Measurements from ENCODE around the gene APC2.

DNA sequence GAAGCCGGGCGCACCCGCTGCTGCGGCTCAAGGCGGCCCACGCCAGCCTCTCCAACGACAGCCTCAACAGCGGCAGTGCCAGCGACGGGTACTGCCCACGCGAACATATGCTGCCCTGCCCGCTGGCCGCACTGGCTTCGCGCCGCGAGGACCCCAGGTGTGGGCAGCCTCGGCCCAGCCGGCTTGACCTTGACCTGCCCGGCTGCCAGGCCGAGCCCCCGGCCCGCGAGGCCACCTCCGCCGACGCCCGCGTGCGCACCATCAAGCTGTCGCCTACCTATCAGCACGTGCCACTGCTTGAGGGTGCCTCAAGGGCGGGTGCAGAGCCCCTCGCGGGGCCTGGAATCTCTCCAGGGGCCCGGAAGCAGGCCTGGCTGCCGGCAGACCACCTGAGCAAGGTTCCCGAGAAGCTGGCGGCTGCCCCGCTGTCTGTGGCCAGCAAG, 16.1 kb downstream of the APC2 start:
- TF ChIP-seq POLR2A (IDR thresholded peaks at IDR 0.05; ENCODE audit: low read depth) (no peak), POLR2AphosphoS5 (IDR thresholded peaks at IDR 0.05) (no peak), EP300 (IDR thresholded peaks at IDR 0.05) (no peak)
- TF ChIP-seq, protein P1, sequence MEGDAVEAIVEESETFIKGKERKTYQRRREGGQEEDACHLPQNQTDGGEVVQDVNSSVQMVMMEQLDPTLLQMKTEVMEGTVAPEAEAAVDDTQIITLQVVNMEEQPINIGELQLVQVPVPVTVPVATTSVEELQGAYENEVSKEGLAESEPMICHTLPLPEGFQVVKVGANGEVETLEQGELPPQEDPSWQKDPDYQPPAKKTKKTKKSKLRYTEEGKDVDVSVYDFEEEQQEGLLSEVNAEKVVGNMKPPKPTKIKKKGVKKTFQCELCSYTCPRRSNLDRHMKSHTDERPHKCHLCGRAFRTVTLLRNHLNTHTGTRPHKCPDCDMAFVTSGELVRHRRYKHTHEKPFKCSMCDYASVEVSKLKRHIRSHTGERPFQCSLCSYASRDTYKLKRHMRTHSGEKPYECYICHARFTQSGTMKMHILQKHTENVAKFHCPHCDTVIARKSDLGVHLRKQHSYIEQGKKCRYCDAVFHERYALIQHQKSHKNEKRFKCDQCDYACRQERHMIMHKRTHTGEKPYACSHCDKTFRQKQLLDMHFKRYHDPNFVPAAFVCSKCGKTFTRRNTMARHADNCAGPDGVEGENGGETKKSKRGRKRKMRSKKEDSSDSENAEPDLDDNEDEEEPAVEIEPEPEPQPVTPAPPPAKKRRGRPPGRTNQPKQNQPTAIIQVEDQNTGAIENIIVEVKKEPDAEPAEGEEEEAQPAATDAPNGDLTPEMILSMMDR (IDR thresholded peaks at IDR 0.05), result no peak
